ENCODE data around the gene ABCB11.
"Not testable (repeated sequence)": the region's sequence is repeated elsewhere in the genome, so short reads cannot be mapped to it uniquely, and the experiment has no call there.

The ABCB11 gene

DNA sequence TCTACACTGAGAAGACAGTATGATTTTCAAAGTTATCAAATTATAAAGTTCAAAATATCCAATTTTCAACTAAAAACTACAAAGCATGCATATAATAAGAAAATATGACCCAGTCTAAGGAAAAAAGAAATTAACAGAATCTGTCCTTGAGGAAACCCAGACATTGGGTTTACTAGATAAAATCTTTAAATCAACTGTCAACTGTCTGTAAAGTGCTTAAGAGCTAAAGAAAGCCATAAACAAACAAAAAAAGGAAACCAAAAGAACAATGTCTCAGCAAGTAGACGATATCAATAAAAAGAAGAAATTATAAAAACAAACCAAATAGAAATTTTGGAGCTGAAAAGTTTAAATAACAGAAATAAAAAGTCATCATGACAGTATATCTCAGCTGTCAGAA lies 10.5 kb upstream of the ABCB11 start:
- no peak for DNase-seq

DNA sequence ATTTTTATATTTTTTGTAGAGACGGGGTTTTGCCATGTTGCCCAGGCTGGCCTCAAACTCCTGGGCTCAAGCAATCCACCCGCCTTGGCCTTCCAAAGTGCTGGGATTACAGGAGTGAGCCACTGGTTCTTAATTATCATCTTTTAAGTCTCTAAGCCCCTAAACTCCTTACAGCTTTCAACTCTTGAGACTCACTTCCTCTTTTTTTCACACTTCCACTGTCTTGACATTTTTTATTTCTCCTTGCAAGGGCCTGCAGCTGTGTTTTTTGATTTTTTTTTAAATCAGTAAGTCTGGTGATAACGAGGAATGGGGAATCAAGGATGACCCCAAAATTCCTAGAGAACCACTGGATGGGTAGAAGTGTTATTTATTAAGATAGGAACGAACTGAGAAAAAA lies 8.6 kb upstream of the ABCB11 start:
- no peak for DNase-seq

- no peak for DNase-seq
Observed at GRCh38 chr2:169038338-169038757, 7.2 kb upstream of the ABCB11 start.

GRCh38 chr2:169036736-169037440 lies 5.8 kb upstream of the ABCB11 start:
- DNase-seq: no peak

- no peak for DNase-seq
Observed at GRCh38 chr2:169035887-169036286, 4.8 kb upstream of the ABCB11 start.

DNA sequence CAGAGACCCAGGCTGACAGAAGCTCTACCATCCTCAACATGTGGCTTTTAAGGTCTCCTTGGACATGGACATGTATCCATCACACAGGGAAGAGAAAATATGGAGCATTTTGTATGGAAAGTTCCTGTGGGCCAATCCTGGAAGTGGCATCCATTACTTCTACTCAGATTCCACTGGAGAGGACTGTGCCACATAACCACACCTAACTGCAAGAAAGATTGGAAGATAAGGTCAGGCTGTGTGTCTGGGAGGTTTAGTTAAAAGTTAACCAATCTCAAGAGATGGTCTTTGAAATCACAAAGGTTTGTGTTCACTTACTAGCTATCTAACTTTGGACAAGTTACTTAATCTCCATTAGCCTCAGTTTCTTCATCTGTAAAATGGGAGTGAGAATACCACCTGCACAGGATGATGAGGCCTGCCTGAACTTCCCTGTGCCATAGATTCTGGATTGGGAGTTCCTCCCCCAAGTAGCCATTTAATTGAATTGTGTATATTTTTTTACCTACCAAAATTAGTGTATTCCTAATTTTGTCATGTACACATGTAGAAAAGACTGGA lies 3.9 kb upstream of the ABCB11 start:
- DNase-seq: no peak

DNA sequence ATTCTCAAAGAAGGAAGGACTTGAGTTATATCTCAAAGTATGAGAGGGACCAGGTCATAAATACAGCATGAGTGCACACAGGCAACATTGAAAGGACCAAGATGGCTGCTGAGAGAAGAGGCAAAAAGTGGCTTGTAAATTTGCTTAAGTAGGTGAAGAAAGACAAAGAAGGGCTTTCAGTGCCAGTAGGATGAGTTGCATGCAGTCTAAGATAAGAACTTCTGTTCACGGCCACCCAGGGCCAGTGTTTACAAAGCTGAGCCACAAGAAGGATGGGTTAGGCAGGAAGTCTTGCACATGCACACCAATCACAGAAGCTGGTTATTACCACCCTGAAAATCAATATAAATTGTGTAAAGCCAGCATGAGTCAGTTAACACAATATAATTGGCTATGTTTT lies 3.1 kb upstream of the ABCB11 start:
- DNase-seq: no peak

DNA sequence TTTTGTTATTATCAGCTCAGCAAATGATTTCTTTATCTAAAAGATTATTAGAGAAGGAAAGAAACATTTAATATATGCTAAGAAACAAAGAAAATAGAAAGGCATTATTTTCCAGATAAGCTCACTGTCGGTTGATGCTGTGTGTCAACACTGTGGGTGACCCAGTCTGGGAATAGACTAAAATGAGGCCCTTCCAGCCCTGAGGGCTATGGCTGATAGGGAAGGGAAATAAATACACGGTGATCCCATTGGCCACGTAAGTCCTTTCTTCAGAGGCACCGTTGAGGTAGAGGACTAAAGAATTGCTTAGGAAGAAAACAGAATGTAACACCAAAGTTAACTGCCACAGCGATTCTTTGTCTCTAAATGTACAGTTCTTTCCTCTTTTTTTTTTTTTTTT lies 1.8 kb downstream of the ABCB11 start:
- DNase-seq: no peak

- DNase-seq: no peak
Observed at GRCh38 chr2:169027234-169027633, 3.9 kb downstream of the ABCB11 start.

DNA sequence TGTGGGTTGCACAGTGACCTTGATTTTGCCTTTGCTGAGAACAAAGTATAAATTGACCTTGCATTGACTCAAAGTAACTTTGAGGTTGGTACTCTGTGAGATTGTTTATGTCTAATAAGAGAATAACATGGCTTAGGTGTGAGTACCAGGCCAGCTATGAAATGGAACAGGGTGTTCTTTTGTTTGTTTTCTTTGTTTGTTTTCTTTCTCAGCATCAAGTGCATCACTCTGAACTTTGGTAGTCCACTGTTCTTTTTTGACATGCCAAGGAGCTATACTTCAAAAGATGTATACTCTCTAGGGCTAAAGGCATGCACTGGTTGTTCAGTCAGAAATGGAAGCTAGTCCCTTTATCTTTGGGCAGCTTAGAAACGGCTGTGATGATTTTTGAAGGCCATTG lies 5.1 kb downstream of the ABCB11 start:
- no peak for DNase-seq

DNA sequence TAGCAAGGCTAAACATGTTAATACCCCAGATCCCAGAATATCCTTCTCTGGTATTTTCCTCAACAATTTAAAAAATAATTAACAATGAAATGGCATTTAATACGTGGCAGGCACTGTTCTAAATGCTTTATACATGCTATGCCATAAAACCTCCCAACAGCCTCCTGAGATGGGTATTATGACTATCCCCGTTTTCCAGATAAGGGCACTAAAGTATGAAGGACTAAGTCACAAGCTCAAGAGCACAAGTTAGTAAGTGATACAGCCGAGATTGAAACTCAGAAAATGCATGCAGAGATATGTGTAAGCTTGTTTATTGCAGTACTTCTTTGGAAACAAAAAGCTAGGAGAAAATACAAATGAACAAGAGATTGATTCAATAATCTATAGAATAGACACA lies 8.0 kb downstream of the ABCB11 start:
- no peak for DNase-seq

DNA sequence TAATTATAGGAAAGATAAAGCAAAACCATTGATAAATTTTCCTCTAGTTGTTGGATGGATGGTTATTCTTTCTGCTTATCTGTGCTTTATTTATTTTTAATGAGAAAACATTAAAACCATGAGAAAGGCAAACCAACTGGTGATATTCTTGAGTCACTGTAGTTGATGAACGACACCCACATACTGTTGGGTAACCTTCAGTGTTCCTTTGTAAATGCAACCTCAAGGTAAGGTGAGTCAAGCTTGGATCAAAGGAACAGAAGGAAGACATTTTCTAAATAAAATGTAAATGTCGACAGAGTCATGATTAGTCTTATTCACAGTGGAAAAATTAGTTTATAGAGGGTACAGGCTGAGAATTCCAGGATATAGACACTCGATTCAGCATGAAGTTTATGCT lies 12.7 kb downstream of the ABCB11 start:
- DNase-seq: no peak

DNA sequence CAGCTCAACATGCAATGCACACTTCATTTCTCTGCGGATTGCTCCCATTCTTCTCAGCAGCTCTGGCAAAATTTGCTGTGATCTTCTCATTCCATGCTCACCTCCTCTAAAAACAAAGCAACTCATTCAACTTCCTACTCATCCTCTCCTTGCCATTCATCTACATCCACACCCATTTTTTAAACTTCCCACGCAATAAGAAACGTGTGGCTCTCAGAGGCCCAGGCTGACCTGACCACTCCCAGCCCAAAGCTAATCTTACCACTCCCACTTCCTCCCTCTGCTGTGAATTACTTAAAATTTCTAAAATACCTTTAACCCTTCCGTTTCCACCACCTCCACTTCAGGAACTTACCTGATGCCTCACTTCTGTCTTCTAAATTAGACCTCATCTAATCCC lies 15.2 kb downstream of the ABCB11 start:
- no peak for DNase-seq

DNA sequence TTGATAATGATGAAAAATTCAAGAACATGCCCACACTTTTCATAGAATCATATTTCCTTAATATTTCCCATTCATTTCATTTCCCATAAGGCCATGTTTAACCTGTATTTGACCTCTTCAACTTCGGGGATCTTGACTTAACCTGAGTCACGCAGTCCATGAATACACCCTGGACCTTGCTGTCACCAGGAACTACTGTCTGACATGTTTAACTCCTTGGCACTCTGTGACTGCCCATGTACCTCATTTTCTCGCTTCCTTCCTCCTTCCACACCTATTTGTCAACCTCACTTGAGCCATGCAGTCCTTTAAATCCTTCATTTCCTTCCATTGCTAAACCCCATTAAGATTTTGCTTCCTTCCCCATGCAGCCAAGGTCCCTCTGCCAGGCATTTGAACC lies 16.3 kb downstream of the ABCB11 start:
- no peak for DNase-seq

DNA sequence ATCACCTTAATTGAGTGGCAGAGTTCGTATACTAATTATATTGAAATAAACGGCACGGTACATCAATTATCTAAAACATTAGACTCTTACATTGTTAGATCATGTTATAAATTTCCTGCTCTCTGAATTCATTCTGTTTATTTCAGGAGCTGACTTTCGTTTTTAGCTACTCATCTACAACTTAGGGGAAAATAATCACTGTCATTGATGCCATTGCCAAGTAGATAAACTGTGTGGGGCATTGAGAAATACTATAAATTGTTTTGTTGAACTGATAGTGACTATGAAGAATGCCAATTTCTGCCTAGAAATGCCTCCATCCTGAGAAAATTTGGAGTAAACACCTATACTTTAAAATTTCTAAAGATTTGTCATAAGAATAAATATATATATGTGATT lies 17.5 kb downstream of the ABCB11 start:
- no peak for DNase-seq

GRCh38 chr2:169012812-169013627 lies 18.1 kb downstream of the ABCB11 start:
- DNase-seq: no peak

DNA sequence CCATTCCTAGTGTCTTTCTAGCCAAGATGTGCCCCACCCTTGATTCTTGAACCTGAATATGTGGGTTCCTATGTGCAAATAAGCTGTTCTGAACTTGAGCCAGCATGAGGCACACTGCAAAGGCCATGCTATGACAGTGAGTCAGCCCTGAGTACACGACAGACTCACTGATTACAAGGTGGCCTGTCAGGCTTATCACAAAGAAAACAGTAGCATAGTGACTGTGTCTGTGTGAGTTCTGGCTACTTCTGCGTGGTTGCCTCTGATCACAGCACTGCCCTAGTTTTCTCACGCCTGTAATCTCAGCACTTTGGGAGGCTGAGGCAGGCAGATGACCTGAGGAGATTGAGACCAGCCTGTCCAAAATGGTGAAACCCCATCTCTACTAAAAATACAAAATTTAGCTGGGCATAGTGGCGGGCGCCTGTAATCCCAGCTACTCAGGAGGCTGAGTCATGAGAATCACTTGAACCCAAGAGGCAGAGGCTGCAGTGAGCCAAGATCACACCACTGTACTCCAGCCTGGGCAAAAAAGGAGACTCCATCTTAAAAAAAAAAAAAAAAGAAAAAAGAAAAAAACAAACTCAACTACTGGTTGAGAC lies 18.8 kb downstream of the ABCB11 start:
- DNase-seq: not testable (repeated sequence)

DNA sequence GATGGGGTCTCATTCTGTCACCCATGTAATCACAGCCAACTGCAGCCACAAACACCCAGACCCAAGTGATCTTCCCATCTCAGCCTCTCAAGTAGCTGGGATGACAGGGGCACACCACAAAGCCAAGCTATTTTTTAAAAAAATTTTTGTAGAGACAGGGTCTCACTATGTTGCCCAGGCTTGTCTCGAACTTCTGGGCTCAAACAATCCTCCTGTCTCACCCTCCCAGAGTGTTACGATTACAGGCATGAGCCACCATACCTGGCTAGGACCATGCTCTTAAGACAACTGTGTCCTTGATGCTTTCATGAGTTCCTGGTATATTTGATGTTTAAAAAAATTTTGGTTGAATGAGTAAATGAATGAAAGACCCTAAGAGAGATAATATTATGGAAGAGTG lies 19.4 kb downstream of the ABCB11 start:
- no peak for DNase-seq

GRCh38 chr2:169010633-169011460 lies 20.3 kb downstream of the ABCB11 start:
- DNase-seq: no peak

GRCh38 chr2:169009865-169010579 lies 21.1 kb downstream of the ABCB11 start:
- DNase-seq: no peak

DNA sequence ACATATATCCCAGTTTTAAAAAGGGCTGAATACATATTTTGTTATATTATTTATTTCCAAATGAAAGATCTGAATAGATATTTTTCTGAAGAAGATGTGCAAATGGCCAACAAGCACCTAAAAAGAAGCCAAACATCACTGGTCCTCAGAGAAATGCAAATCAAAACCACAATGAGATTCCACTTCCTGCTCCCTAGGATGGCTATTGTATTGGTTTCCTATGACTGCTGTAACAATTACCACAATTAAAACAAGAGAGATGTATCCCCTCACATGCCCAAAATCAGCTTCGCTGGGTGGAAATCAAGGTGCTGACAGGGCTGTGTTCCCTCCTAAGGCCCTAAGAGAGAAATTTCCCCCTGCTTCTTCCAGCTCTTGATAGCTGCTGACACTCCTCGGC lies 23.2 kb downstream of the ABCB11 start:
- no peak for DNase-seq

- no peak for DNase-seq
Observed at GRCh38 chr2:169007356-169007755, 23.8 kb downstream of the ABCB11 start.

All from NK-92 treated with Interleukin-12 subunit alpha and Interleukin-12 subunit beta, amount 100 ng/mL, for 24 hours (cell line).